GM12878 (cell line): ENCODE measurements around the gene GABBR2.

ENCODE experiments used
- EP300 ChIP-seq, 2 experiments: fragments of 150-350 bp in 1 of 2; IDR thresholded peaks; 2 replicates each; pipeline ENCODE4 v1.6.1; 2011 to 2012; ENCODE audit warnings: low read depth in 2 of 2, low read length in 2 of 2, borderline replicate concordance in 1 of 2, improper control_type of control experiment in 1 of 2, inconsistent platforms in 1 of 2; ENCODE audit not compliant: control insufficient read depth in 1 of 2
- MXI1 ChIP-seq: fragments of 150-350 bp; IDR thresholded peaks from 2 replicates; pipeline ENCODE4 v1.6.1; 2011; ENCODE audit warnings: low read depth, mild to moderate bottlenecking, inconsistent platforms, low read length, improper control_type of control experiment
- PAX5 ChIP-seq: IDR thresholded peaks from 2 replicates; pipeline ENCODE4 v1.6.1; 2011; ENCODE audit warnings: low read depth, low read length, borderline replicate concordance
- POLR2A ChIP-seq: IDR thresholded peaks from 2 replicates; pipeline ENCODE4 v1.6.1; 2011; ENCODE audit warnings: low read depth, mild to moderate bottlenecking, low read length
- POLR2AphosphoS5 ChIP-seq: IDR thresholded peaks from 2 replicates; pipeline ENCODE4 v1.6.1; 2011; ENCODE audit warnings: mild to moderate bottlenecking, low read length, inconsistent platforms
- SKIL ChIP-seq: fragments of 450-650 bp; IDR thresholded peaks from 2 replicates; pipeline ENCODE4 v1.6.1; 2017; ENCODE audit warnings: mild to moderate bottlenecking, low read depth, inconsistent platforms; ENCODE audit not compliant: poor library complexity, severe bottlenecking
- TAF1 ChIP-seq: IDR thresholded peaks from 2 replicates; pipeline ENCODE4 v1.6.1; 2011; ENCODE audit warnings: mild to moderate bottlenecking, low read depth, low read length, borderline replicate concordance
- YY1 ChIP-seq: IDR thresholded peaks from 2 replicates; pipeline ENCODE4 v1.6.1; 2011; ENCODE audit warnings: low read depth, mild to moderate bottlenecking, low read length
- ZNF592 ChIP-seq: fragments of 450-650 bp; IDR thresholded peaks from 2 replicates; pipeline ENCODE4 v1.6.1; 2017; ENCODE audit warnings: mild to moderate bottlenecking, moderate library complexity
- TF ChIP-seq, protein P1 (sequence below), 3 experiments: IDR thresholded peaks in 2 of 3; conservative IDR thresholded peaks in 1 of 3; 2 replicates each; pipeline ENCODE4 v1.5.1; 2011; ENCODE audit warnings: low read depth in 3 of 3, low read length in 3 of 3, mild to moderate bottlenecking in 3 of 3, control low read depth in 2 of 3, moderate library complexity in 2 of 3, inconsistent platforms in 1 of 3, mixed read lengths in 1 of 3; ENCODE audit not compliant: control insufficient read depth in 2 of 3, insufficient read depth in 1 of 3; ENCODE audit errors: extremely low read depth in 1 of 3
- TF ChIP-seq, protein P2 (sequence below): fragments of 450-650 bp; formaldehyde crosslinking; IDR thresholded peaks from 2 replicates; pipeline ENCODE4 v1.4.0; 2020; ENCODE audit warnings: mild to moderate bottlenecking, moderate library complexity
- TF ChIP-seq, protein P3 (sequence below): IDR thresholded peaks from 2 replicates; pipeline ENCODE4 v1.6.1; 2012; ENCODE audit warnings: low read depth, low read length, improper control_type of control experiment

DNA sequence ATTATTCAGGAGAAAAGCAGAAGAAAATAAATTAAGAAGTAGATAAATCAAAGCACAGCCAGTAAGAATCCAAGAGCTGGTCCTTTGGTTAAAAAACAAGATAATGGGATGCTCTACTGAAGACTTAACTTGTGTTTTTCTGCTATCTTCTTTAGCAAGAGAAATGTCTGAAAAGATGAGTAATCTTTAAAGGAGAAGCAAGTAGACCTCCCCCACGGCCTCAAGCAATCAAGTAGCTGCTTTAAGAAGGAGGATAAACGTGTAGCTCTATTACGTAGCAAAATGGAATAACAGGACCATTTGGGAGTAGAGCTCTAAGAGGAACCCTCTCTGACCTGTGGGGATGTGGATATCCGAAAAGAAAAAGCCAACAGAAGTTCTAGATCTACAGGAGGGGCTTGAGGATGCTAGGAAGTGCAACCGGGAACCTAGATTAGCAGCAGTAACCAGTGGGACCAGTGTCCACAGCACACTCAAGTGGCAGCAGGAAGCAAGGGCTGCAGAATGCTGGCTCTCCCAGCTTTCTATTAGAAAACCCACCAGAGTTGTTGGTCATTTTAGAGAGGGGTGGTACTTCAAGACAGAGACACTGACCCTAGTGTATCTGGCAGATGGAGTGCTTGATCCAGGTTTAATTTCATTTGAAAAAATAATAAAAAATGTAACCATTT lies 185.4 kb downstream of the GABBR2 start:
- no peak for TF ChIP-seq TAF1
- TF ChIP-seq, protein P1, sequence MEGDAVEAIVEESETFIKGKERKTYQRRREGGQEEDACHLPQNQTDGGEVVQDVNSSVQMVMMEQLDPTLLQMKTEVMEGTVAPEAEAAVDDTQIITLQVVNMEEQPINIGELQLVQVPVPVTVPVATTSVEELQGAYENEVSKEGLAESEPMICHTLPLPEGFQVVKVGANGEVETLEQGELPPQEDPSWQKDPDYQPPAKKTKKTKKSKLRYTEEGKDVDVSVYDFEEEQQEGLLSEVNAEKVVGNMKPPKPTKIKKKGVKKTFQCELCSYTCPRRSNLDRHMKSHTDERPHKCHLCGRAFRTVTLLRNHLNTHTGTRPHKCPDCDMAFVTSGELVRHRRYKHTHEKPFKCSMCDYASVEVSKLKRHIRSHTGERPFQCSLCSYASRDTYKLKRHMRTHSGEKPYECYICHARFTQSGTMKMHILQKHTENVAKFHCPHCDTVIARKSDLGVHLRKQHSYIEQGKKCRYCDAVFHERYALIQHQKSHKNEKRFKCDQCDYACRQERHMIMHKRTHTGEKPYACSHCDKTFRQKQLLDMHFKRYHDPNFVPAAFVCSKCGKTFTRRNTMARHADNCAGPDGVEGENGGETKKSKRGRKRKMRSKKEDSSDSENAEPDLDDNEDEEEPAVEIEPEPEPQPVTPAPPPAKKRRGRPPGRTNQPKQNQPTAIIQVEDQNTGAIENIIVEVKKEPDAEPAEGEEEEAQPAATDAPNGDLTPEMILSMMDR (IDR thresholded peaks at IDR 0.05 in 2 of 3, conservative IDR thresholded peaks at IDR 0.05 in 1 of 3; ENCODE audit: control insufficient read depth in 2 of 3, extremely low read depth in 1 of 3, insufficient read depth in 1 of 3, low read depth in 3 of 3, low read length in 3 of 3), result peak in 2 of 3 experiments; percentile 9 to 23; a peak in 2 of 6 replicates
- no peak for TF ChIP-seq PAX5
- no peak for TF ChIP-seq YY1
- TF ChIP-seq, protein P2, sequence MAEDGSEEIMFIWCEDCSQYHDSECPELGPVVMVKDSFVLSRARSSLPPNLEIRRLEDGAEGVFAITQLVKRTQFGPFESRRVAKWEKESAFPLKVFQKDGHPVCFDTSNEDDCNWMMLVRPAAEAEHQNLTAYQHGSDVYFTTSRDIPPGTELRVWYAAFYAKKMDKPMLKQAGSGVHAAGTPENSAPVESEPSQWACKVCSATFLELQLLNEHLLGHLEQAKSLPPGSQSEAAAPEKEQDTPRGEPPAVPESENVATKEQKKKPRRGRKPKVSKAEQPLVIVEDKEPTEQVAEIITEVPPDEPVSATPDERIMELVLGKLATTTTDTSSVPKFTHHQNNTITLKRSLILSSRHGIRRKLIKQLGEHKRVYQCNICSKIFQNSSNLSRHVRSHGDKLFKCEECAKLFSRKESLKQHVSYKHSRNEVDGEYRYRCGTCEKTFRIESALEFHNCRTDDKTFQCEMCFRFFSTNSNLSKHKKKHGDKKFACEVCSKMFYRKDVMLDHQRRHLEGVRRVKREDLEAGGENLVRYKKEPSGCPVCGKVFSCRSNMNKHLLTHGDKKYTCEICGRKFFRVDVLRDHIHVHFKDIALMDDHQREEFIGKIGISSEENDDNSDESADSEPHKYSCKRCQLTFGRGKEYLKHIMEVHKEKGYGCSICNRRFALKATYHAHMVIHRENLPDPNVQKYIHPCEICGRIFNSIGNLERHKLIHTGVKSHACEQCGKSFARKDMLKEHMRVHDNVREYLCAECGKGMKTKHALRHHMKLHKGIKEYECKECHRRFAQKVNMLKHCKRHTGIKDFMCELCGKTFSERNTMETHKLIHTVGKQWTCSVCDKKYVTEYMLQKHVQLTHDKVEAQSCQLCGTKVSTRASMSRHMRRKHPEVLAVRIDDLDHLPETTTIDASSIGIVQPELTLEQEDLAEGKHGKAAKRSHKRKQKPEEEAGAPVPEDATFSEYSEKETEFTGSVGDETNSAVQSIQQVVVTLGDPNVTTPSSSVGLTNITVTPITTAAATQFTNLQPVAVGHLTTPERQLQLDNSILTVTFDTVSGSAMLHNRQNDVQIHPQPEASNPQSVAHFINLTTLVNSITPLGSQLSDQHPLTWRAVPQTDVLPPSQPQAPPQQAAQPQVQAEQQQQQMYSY, result no peak
- TF ChIP-seq, protein P3, sequence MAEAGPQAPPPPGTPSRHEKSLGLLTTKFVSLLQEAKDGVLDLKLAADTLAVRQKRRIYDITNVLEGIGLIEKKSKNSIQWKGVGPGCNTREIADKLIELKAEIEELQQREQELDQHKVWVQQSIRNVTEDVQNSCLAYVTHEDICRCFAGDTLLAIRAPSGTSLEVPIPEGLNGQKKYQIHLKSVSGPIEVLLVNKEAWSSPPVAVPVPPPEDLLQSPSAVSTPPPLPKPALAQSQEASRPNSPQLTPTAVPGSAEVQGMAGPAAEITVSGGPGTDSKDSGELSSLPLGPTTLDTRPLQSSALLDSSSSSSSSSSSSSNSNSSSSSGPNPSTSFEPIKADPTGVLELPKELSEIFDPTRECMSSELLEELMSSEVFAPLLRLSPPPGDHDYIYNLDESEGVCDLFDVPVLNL, result no peak
- TF ChIP-seq ZNF592, result no peak
- no peak for TF ChIP-seq EP300 (IDR thresholded peaks at IDR 0.05; ENCODE audit: borderline replicate concordance in 1 of 2, control insufficient read depth in 1 of 2, low read depth in 2 of 2, low read length in 2 of 2)
- no peak for TF ChIP-seq MXI1
- TF ChIP-seq POLR2A, result no peak
- no peak for TF ChIP-seq POLR2AphosphoS5
- TF ChIP-seq SKIL, result no peak
